WI38 (cell line): ENCODE measurements around the gene DCST2.
"Not testable (repeated sequence)": the region's sequence is repeated elsewhere in the genome, so short reads cannot be mapped to it uniquely, and the experiment has no call there.

Experiments used
- H3K4me3 ChIP-seq: 2 replicates; pipeline ENCODE4 v1.5.1; 2011; ENCODE audit warnings: low read depth, mild to moderate bottlenecking, control low read depth, low read length
- TF ChIP-seq, protein P1 (sequence below): IDR thresholded peaks from 2 replicates; pipeline ENCODE4 v1.5.1; 2012; ENCODE audit warnings: low read depth, mild to moderate bottlenecking, control low read depth, low read length

Gene DCST2

GRCh38 chr1:154987326-154987725 lies 46.3 kb downstream of the DCST2 start:
- no peak overlapping the region for H3K4me3 ChIP-seq
- TF ChIP-seq, protein P1, sequence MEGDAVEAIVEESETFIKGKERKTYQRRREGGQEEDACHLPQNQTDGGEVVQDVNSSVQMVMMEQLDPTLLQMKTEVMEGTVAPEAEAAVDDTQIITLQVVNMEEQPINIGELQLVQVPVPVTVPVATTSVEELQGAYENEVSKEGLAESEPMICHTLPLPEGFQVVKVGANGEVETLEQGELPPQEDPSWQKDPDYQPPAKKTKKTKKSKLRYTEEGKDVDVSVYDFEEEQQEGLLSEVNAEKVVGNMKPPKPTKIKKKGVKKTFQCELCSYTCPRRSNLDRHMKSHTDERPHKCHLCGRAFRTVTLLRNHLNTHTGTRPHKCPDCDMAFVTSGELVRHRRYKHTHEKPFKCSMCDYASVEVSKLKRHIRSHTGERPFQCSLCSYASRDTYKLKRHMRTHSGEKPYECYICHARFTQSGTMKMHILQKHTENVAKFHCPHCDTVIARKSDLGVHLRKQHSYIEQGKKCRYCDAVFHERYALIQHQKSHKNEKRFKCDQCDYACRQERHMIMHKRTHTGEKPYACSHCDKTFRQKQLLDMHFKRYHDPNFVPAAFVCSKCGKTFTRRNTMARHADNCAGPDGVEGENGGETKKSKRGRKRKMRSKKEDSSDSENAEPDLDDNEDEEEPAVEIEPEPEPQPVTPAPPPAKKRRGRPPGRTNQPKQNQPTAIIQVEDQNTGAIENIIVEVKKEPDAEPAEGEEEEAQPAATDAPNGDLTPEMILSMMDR = no peak

DNA sequence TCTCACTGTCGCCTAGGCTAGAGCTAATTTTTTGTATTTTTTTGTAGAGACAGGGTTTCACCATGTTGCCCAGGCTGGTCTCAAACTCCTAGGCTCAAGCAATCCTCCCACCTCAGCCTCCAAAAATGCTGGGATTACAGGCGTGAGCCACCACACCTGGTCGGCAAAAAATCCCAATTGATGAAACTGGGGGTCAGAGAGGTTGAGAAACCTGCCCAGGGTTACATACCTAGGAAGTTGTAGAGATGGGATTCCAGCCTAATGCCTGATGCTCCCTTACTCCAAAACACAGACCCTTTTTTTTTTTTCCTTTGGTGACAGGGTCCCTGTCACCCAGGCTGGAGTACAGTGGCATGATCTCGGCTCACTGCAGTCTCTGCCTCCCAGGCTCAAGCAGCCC lies 46.8 kb downstream of the DCST2 start:
- not testable (repeated sequence) for H3K4me3 ChIP-seq

DNA sequence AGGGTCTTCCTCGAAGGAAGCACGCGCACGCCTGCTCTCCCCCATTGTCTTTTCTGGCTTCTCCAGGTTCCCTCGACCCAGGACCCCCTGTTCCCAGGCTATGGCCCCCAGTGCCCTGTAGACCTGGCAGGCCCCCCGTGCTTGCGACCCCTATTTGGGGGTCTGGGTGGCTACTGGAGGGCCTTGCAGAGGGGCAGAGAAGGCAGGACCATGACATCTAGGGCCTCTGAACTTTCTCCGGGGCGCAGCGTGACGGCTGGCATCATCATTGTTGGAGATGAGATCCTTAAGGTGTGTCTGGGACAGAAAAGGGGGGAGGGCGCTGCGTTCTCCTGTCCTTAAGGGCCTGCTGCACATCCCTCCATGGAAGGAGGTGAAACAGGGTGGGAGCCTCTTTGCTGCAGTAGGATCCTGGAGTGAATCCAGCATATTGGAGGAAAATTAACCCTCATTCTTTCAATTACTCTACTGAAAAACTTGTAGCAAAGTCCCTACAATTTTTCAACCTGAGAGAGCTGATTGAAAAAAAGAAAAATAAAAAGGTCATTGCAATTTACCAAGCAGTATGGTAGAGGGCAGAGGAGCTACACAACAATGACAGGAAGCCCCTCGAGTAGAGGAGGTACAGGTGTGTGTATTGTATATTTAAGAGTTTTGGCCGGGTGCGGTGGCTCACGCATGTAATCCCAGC lies 49.7 kb downstream of the DCST2 start:
- TF ChIP-seq, protein P1 = no peak
- peak overlapping the region; percentile 97 for H3K4me3 ChIP-seq

- TF ChIP-seq, protein P1 = no peak
- peak within 1 kb of the TSS; percentile 97 for H3K4me3 ChIP-seq
Measured at GRCh38 chr1:154982897-154983648, 50.5 kb downstream of the DCST2 start, which contains the start of gene FLAD1. Gene FLAD1 (plus strand): TSS chr1:154983344. CDS start chr1:154983695, 351 bp downstream.

- peak overlapping the region; percentile 97 for H3K4me3 ChIP-seq
- TF ChIP-seq, protein P1 = no peak
Measured at GRCh38 chr1:154982341-154982740, 51.2 kb downstream of the DCST2 start.

- TF ChIP-seq, protein P1 = no peak
- no peak overlapping the region for H3K4me3 ChIP-seq
Measured at GRCh38 chr1:154978360-154978759, 55.2 kb downstream of the DCST2 start.

DNA sequence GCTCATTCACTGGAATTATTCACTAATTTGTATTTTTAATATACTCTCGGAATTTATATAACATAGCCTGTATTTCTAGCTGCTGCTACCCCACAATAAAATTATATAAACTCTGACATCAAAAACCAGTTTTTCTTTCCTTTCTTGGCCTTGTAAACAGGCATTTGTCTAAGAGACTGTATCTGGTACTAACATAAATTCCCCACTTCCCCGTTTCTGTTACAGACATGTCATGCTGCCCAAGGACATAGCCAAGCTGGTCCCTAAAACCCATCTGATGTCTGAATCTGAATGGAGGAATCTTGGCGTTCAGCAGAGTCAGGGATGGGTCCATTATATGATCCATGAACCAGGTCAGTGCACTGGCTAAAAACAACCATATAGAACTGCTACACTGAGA lies 55.8 kb downstream of the DCST2 start:
- not testable (repeated sequence) for H3K4me3 ChIP-seq

GRCh38 chr1:154975409-154976059 lies 58.0 kb downstream of the DCST2 start:
- peak overlapping the region; percentile 89 for H3K4me3 ChIP-seq
- TF ChIP-seq, protein P1 = no peak
